Fibroblast of skin of scalp (primary cell): ENCODE measurements around the gene POU6F1.
"Not testable (repeated sequence)": the region's sequence is repeated elsewhere in the genome, so short reads cannot be mapped to it uniquely, and the experiment has no call there.

Experiments
- DNase-seq: peaks from one replicate; pipeline ENCODE4 v3.0.0-alpha.2; 2013

POU6F1 gene

GRCh38 chr12:51227112-51227511 lies 9.2 kb upstream of the POU6F1 start:
- not testable (repeated sequence) for DNase-seq

DNA sequence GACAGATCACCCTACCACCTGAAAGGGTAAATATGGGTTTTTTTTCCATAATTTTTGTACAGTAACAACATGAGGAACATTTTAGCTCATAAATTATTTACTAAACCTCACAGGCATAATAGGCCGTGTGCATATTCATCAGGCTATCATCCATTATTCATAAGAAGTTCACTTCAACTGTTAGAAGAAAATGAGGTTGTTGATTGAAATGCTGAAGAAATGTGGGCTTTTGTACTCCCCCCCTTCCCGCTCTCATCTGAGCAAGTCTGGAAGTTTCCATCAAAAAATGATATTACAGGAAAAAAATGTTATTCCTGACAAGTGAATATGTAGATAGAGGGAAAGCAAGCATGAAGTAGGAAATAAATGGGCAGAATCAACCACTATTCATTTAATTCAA lies 7.9 kb upstream of the POU6F1 start:
- DNase-seq = no peak

DNA sequence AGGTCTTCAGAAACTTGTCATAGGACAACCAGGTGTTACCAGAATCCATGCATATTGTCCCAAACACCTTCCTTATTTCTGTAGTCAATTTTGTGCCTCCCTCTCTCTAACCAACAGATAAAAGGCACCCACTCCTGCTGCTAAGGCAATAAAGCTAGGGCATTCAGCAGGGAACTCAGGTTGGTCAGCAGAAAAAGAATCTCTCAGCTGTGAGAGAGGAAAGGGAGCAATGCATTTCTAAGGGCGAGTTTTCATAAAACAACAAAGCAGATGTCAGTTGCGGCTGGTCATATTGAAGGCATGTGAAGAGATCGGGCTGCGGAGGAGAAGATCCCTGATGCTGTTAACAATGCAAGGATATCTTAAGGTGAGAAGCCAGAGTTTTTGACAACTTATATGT lies 7.4 kb upstream of the POU6F1 start:
- DNase-seq = no peak

DNA sequence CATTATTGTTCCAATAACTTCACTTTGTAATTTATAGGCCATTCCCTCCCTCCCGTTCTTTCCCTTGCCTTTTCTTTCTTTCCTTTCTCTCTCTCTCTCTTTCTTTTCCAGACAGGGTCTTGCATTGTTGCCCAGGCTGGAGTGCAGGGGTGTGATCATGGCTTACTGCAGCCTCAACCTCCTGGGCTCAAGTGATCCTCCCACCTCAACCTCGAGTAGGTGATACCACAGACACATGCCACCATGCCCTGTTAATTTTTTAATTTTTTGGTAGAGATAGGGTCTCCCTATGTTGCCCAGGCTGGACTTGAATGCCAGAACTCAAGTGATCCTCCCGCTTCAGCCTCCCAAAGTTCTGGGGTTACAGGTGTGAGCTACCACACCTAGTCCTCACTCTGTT lies 6.8 kb upstream of the POU6F1 start:
- no peak for DNase-seq

DNA sequence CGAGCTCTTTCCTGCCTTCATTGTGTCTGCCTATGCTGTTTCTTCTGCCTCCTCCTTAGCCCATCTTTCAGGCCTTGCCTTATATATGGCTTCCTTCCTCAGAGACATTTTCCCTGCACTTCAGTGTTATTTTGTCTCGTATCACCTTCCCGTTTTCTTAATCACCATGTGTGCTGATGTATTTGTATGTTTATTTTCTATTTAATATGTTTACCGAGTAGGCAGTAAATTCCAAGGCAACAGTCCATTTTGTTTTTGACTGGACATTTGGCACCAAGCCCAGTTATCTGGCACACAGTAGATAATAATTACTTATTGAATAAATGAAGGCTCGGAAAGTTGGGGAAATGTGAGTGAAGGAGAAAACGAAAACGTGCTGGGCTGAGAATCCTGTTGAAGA lies 4.6 kb upstream of the POU6F1 start:
- no peak for DNase-seq

GRCh38 chr12:51219857-51220256 lies 2.0 kb upstream of the POU6F1 start:
- not testable (repeated sequence) for DNase-seq

DNA sequence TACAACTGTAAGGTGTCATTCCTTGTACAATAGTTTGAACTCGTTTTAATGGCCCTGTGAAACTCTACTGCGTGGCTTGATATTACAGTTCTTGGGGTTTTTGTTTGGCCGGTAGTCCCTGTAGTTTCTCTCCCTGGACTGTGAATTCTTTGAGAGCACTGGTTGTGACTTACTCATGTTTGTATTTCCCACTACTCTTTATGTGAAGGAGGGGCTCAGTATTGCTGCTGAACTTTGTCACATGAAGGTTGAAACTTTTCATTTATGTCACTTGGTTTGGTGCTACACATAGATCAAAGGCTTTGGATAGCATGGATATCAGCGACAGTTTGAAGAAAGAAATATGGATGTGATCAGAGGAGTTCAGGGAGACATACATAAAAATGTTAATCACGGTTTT lies 1.5 kb upstream of the POU6F1 start:
- DNase-seq = no peak

DNA sequence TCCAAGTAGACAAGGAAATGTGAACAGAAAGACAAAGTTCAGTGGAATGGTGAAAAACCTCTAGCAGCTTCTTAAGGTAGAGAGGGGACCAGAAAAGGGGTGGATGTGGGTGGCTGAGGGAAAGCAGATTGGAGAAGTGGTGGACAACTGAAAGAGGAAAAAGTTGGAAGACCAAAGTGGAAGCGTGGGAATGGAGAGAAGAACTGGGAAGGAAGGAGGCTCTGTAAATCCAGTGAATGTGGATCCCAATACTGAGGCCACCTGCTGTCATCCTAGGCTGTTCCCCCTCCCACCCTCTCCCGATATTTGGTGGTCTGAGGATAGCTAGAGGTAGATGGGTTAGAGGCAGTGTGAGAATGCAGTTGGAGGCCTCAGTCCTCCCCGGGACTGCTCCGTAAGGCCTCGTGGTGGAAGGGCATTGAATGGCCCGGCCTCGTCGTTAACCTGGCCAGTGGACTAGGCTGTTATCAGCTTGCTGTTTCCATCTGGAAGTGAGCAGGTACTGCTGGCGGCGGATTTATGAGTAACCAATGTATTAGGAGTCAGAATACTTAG lies 822 bp upstream of the POU6F1 start:
- DNase-seq = no peak

- DNase-seq = peak; percentile 31
These were observed 512 bp downstream of the POU6F1 start for GRCh38 chr12:51217133-51217967.

DNA sequence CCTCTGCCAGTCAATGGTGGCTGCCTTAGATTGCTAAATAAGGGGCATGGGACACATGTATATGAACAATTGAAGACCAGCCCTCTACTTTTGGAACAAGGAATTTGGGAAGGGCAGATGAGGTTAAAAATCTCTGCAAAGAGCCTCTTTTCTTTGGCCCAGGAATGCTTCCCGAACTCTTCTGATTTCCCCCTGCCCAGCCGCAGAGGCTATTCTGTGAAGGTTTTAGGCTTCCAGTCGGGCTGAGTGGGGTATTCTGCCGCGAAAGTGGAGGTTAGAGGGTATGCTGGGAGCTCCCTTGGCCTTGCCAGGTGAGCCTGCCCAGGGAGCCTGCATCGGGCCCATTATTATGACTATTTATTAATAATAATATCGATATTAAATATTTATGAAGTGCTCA lies 1.2 kb downstream of the POU6F1 start:
- no peak for DNase-seq

- DNase-seq = no peak
These were observed 3.0 kb downstream of the POU6F1 start for GRCh38 chr12:51214895-51215294.

DNA sequence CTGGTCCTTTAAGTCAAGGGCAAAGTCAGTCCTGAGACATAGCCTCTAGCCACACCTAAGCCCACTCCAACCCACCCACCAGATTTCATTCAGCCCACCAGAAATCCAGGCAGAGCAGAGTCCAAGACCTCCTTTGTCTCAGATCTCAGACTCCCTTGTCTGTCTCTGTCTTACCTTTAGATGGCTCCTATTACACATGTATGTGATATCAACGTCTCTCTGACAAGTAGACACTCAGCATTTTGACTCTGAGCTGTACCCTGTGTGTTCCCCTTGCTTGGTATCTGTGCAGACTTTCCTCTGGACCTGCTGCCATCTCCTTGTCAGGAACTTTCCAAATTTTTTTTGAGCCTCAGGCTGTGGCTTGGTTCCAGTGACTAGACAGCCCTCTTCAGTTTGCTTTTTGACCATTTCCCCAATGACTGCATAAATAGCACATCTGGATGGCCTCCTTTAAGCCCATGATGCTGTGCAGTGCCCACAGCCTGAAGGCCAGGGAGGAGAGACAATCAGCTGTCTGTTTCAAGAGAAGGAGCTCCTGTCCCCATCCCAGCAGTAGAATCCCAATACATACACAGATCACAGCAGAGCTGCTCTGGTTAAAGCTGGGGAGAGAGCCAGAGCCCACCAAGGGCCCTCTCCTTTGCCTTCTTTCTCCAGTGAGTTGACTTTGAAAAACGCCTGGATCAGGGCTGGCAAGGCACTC lies 7.0 kb downstream of the POU6F1 start:
- DNase-seq = no peak

- DNase-seq = no peak
These were observed 8.6 kb downstream of the POU6F1 start for GRCh38 chr12:51209259-51209658.

GRCh38 chr12:51208016-51208660 lies 9.7 kb downstream of the POU6F1 start:
- DNase-seq = no peak

DNA sequence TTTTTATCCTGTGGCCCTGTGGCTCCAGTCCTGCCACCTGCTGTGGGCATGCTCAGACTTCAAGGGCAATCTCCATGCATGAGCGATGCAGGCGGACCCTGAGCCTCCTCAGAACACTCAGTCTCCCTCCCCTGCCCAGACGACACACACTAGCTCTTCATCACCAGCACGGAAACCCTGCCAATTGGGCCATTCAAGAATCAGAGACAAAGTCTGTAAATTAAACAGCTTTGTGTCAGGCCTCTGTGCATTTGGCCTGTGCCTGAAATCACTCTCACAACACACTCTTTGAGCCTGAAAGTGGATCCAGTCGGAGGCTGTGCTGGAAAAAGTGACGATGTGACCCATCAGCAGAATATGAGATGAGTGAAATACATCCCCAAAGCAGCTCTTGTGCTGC lies 12.5 kb downstream of the POU6F1 start:
- DNase-seq = no peak

DNA sequence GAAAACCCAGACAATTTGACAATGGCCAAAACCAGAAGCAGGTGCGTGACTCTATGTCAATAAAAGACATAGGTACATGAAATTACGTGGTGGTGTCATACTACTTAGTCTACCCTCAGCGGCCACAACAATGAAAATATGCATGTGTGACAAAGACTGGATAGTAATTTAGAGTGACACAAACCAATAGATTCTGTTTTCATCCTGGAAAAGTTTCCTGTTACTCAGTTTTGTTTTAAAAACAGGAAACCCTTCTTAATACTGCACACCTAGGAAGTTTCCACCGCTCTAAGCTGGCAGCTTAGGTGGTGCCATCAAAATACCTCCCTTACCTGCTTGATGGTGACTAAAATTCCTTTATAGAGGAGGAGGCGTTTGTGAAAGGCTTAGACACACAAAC lies 15.1 kb downstream of the POU6F1 start:
- no peak for DNase-seq

DNA sequence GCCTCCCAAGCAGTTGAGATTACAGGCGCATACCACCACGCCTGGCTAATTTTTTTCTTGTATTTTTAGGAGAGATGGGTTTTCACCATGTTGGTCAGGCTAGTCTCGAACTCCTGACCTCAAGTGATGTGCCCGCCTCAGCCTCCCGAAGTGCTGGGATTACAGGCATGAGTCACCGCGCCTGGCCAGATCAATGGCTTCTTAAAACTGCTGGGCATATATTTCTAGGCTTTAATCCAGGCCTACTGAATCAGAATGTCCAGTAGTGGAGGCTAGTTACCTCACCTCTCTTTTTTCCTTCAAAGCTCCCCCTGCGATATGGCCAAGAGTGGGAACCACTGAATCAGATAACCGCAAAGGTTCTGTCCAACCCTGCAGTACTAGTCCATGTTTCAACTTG lies 17.1 kb downstream of the POU6F1 start:
- DNase-seq = no peak

- no peak for DNase-seq
These were observed 17.7 kb downstream of the POU6F1 start for GRCh38 chr12:51200156-51200555.

DNA sequence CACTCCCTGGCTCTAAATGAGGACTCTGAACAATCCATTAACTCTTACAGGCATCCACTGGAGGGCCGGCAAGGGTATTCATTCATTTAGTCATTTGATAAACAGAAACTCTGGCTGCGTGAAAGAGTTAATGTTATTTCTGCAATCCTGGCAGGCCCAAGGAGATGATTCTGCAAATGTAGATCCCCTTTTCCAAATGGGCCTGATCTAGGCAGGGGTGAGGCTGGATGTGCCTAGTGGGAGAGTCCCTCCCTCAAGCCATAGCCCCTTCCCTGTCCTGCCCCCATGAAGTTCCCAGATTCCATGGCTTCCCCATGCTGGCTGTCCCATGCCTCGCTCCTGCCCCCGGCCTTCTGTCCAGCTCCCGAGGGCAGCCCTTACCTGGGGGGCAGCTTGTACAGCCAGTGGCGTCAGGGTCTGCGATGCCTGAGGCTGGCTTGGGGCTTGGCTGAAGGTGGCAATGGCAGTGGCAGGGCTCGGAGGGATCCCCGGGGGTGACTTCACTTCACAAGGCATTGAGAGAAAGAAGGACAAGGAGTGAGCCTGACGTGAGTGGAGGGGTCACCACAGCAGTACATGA lies 18.4 kb downstream of the POU6F1 start:
- no peak for DNase-seq

GRCh38 chr12:51198568-51199365 lies 19.1 kb downstream of the POU6F1 start:
- DNase-seq = no peak

DNA sequence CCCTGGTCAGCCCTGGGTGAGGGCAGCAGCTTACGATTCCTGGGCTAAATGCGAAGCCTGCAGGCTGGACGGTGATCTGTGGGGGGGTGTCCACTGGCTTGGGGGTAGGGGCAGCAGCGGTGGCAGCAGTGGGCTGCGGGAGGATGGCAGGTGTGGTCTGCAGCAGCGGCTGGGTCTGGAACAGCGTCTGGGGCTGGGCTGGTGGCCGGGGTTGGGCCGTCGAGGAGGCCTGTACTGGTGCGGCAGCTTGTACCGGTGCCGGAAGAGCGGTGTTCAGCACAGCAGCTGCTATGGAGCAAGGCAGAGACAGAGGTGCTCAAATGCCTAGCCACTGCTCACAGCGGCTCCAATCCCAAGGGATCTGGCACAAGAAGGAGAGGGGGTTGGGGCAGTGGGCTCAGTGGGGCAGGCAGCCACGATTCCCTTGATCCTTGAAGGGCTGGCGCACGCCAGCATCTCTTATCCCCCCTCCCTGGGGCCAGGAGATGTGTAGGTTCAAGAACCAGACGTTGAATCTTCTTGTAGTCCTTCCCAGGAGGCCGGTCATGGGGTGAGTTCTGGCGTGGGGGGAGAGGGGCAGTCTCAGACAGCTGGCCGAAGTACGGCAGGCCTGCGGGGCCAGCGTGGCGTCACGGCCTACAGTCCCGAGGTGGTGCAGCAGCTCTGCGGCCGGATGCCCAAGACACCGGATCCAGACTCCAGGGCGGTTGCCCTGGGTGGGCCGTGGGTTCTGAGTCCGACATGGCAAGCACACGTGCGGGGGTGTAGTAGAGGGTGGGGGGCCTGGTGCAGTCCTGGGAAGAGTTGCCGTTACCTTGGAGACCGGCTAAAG lies 19.9 kb downstream of the POU6F1 start:
- no peak for DNase-seq
